IPS-18c (cell line): ENCODE measurements around the gene GBE1.

Experiments
- H3K4me3 ChIP-seq: 2 replicates; pipeline ENCODE4 v1.7.0; 2013; ENCODE audit warnings: low read depth, mild to moderate bottlenecking, low read length, moderate library complexity; ENCODE audit not compliant: insufficient read depth
- H3K9me3 ChIP-seq: one replicate; pipeline ENCODE4 v1.6.1; 2013; ENCODE audit warnings: mild to moderate bottlenecking, low read length, moderate library complexity; ENCODE audit not compliant: control insufficient read depth, insufficient read depth

GBE1 gene

GRCh38 chr3:81726735-81727134, 34.7 kb downstream of the GBE1 start:
- Histone ChIP-seq H3K9me3 (no peaks in the 10 kb centered on the region), H3K4me3 (no peak overlapping the region)

GRCh38 chr3:81726132-81726531, 35.3 kb downstream of the GBE1 start:
- Histone ChIP-seq H3K4me3 (no peak overlapping the region), H3K9me3 (no peaks in the 10 kb centered on the region)

GRCh38 chr3:81723732-81724313, 37.6 kb downstream of the GBE1 start:
- Histone ChIP-seq H3K9me3 (no peaks in the 10 kb centered on the region), H3K4me3 (no peak overlapping the region)

- Histone ChIP-seq H3K4me3 (no peak overlapping the region), H3K9me3 (no peaks in the 10 kb centered on the region)
Observed at GRCh38 chr3:81718311-81718710, 43.1 kb downstream of the GBE1 start.

GRCh38 chr3:81716870-81717509, 44.5 kb downstream of the GBE1 start:
- H3K4me3 ChIP-seq, result no peak overlapping the region

GRCh38 chr3:81713031-81713430, 48.4 kb downstream of the GBE1 start:
- Histone ChIP-seq H3K9me3 (no peaks in the 10 kb centered on the region), H3K4me3 (no peak overlapping the region)

More at GRCh38 chr3:81716870-81717509, 44.5 kb downstream of the GBE1 start:
- H3K9me3 ChIP-seq, result no peaks in the 10 kb centered on the region

GRCh38 chr3:81709606-81710005, 51.8 kb downstream of the GBE1 start:
- no peak overlapping the region for H3K4me3 ChIP-seq
- no peaks in the 10 kb centered on the region for H3K9me3 ChIP-seq

GRCh38 chr3:81707996-81708395, 53.4 kb downstream of the GBE1 start:
- Histone ChIP-seq H3K9me3 (no peaks in the 10 kb centered on the region), H3K4me3 (no peak overlapping the region)

GRCh38 chr3:81702126-81702525, 59.3 kb downstream of the GBE1 start:
- H3K4me3 ChIP-seq, result no peak overlapping the region
- no peaks in the 10 kb centered on the region for H3K9me3 ChIP-seq

GRCh38 chr3:81699536-81700320, 61.7 kb downstream of the GBE1 start:
- no peaks in the 10 kb centered on the region for H3K9me3 ChIP-seq
- H3K4me3 ChIP-seq, result no peak overlapping the region

- Histone ChIP-seq H3K9me3 (no peaks in the 10 kb centered on the region), H3K4me3 (no peak overlapping the region)
Observed at GRCh38 chr3:81696090-81696489, 65.4 kb downstream of the GBE1 start.

GRCh38 chr3:81695302-81695701, 66.1 kb downstream of the GBE1 start:
- Histone ChIP-seq H3K4me3 (no peak overlapping the region), H3K9me3 (no peaks in the 10 kb centered on the region)

- Histone ChIP-seq H3K9me3 (no peaks in the 10 kb centered on the region), H3K4me3 (no peak overlapping the region)
Observed at GRCh38 chr3:81694662-81695061, 66.8 kb downstream of the GBE1 start.

GRCh38 chr3:81692766-81693165, 68.7 kb downstream of the GBE1 start:
- no peak overlapping the region for H3K4me3 ChIP-seq
- H3K9me3 ChIP-seq, result no peaks in the 10 kb centered on the region

- Histone ChIP-seq H3K9me3 (no peaks in the 10 kb centered on the region), H3K4me3 (no peak overlapping the region)
Observed at GRCh38 chr3:81689617-81690016, 71.8 kb downstream of the GBE1 start.

GRCh38 chr3:81684751-81685395, 76.6 kb downstream of the GBE1 start:
- Histone ChIP-seq H3K9me3 (no peaks in the 10 kb centered on the region), H3K4me3 (no peak overlapping the region)

- Histone ChIP-seq H3K9me3 (no peaks in the 10 kb centered on the region), H3K4me3 (no peak overlapping the region)
Observed at GRCh38 chr3:81676706-81677456, 84.6 kb downstream of the GBE1 start.
